ENCODE data around the gene EHD3.
A peak's percentile ranks its signal among the peaks of the same experiment; 100 is the strongest.

Gene EHD3

DNA sequence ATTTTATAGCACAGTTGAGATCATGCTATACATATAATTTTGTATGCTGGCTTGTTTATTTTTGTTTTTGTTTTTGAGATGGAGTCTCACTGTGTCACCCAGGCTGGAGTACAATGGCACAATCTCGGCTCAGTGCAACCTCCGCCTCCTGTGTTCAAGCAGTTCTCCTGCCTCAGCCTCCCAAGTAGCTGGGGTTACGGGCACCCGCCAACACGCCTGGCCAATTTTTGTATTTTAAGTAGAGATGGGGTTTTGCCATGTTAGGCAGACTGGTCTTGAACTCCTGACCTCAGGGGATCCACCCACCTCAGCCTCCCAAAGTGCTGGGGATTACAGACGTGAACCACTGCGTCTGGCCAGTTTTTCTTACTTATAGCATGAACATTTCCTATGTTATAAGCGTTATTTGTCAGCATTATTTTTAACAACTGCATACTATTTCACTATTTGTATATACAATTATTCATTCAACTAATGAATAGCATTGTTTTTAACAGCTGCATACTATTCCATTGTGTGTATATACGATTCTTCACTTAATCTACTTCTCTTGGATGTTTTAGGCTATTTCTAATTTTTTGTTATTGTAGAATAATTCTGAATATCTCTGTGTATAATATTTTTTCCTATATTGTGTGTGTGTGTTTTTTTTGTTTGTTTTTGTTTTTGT, 3.5 kb downstream of the EHD3 start:
- DNase-seq, result no peak

GRCh38 chr2:31238126-31238905, 4.4 kb downstream of the EHD3 start:
- no peak for DNase-seq

- no peak for DNase-seq
Measured at GRCh38 chr2:31238906-31239592, 5.1 kb downstream of the EHD3 start.

DNA sequence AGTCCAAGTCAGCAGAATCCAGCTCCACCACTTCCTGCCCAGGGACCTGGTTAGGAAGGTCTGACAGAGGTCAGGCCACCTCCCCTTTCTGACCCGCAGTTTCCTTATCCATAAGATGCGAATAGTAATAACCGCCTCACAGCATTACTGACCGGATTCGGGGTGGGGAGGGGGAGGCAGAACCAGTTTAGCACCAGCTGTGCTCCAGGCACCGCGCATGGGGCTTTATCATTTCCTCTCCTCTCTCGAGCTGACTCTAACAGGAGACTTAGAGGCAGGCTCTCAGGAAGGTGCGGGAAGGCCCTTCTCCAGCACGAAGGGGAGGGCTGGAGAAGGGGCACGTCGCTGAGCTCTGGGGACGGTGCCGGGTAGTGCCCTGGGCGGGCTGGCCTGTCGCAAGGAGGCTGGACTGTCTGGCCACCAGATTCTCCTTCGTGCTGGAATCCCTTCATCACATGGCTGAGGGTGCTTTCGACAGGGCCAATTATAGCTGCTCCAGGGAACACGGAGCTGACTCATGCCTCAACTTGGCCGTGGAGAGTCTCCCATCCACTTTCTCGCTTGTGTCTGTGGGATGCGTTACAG, 5.7 kb downstream of the EHD3 start:
- DNase-seq, result peak; percentile 46

DNA sequence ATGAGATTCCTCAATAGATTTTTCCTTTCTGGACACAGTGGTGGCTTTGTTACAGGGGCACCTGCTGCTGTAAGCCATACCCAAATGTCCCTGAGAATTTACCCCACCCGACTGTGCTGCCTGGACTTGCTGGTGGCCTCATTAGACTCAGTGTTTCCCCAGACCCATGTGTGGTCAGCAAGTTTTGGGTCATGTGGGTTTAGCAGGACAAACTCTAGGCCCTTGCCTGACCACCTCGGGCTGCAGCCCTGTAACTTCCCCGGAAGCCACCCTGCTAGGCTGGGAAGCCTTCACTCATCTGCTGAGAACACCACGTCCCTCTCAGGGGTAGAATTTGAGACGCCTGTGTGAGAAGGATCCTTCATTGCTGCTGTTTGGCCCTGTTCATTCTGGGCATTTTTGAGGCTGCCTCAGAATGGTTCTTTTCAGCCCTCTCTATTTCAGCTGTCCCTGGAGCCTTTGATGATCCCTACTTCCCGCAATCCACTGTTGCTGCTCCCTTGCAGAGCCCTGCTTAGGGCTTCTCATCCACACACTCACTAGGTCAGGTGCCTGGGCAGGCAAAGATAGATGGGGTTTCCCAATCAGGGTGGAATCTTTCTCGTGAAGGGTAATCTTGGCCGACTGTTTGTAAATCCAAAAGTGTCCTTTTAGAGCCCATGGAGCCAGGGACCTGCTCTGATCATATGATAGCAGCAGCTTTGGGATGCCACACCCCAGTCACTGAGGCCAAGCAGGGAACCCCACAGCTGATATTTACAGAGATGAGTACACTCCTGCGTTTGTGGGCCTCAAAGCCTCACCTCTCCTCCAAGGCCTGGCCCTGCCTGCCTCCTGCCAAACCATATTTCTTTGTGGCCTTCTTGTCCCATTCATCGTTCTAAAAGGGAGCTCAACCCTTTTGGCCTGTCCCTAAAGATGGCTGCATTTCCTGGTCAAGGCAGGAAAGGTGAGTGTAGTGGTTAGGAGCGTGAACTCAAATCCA, 6.7 kb downstream of the EHD3 start:
- DNase-seq, result no peak

DNA sequence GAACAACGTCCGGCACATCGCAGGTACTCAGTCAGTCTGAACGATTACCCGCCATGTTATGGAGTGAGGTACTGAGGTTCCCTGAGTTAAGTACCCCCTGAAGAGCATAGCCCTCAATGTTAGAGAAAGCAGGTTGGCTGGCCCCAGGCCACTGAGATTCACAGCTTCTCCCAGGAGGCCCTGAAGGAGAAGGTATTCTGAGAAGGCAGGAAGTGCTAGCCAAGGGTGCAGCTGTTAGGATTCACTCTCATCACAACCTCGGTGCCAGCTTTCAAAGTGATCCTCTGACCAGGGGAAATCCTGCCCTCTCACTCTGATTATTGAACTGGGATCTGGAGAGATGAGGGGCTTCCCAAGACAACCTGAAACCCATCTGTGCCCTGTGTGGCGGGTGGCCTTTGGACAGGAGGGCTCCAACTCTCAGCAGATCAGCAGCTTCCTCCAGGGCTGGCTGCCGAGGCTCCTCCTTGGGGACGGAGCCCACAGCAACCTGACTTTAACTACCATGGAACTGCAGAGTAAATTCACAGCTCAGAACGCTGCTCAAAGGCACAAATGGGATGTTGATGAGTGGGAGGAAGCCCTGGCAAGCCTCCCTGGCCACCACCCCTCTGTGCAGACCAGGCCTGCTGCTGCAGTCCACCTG, 7.8 kb downstream of the EHD3 start:
- DNase-seq, result no peak

- DNase-seq, result no peak
Measured at GRCh38 chr2:31243053-31243452, 9.1 kb downstream of the EHD3 start.

- DNase-seq, result no peak
Measured at GRCh38 chr2:31244101-31244500, 10.1 kb downstream of the EHD3 start.

- DNase-seq, result no peak
Measured at GRCh38 chr2:31246184-31246852, 12.4 kb downstream of the EHD3 start.

DNA sequence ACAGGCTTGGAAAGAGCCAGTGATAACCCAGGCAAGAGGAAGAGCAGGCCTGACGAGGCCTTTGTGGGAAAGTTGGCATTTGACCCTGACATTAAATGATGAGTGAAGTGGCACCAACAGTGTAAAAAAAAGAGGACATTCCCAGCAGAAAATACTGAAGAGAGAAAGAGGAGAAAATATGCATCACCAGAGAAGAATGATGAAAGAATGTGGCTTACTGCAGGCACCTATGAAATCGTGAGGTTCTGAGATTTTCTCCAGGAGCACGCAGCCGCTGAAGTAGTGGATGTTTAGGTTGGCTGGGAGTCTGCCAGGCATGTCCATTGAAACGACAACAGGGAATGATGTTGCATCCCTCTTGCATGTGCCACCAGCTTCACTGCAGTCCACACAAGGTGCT, 13.8 kb downstream of the EHD3 start:
- DNase-seq, result no peak

GRCh38 chr2:31248139-31248538, 14.2 kb downstream of the EHD3 start:
- no peak for DNase-seq

- DNase-seq, result no peak
Measured at GRCh38 chr2:31249009-31249690, 15.2 kb downstream of the EHD3 start.

GRCh38 chr2:31251018-31251417, 17.1 kb downstream of the EHD3 start:
- DNase-seq, result no peak

- no peak for DNase-seq
Measured at GRCh38 chr2:31251851-31252250, 17.9 kb downstream of the EHD3 start.

DNA sequence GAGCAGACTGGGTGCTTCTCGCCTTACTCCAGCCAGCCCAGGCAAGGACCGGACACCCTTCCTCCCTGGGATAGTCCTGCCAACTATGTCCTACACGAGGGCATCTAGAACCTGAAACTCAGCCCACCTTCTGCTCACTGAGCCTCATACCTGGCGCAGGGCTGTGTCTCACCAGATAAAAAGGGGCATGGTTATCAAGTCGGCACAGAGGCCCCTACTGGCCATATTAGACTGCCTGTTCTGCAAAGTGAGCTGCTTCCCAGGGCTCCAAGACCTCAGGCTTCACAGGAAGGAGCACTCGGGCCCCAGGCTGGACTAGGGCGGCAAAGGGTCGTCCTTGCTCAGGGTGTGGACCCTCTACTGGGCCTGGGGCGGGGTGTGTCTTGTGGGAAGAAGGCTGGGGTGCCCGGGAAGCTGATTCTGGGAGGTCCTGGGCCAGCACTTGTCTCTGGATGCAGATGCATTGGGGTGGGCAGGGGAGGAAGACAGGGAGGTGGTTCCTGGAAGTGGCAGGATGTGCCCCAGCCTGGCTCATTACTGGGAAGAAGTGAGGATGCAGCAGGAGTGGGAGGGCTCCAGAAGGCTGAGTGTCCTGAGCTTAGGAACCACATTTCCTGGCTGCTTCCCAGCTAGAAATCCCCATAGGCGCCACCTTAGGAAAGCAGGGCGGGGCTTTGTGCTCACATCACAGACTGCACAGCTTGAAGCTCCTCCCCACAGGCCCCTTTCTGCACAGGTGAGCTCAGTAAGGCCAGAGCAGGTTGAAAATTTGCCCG, 19.6 kb downstream of the EHD3 start:
- DNase-seq, result peak; percentile 72

DNA sequence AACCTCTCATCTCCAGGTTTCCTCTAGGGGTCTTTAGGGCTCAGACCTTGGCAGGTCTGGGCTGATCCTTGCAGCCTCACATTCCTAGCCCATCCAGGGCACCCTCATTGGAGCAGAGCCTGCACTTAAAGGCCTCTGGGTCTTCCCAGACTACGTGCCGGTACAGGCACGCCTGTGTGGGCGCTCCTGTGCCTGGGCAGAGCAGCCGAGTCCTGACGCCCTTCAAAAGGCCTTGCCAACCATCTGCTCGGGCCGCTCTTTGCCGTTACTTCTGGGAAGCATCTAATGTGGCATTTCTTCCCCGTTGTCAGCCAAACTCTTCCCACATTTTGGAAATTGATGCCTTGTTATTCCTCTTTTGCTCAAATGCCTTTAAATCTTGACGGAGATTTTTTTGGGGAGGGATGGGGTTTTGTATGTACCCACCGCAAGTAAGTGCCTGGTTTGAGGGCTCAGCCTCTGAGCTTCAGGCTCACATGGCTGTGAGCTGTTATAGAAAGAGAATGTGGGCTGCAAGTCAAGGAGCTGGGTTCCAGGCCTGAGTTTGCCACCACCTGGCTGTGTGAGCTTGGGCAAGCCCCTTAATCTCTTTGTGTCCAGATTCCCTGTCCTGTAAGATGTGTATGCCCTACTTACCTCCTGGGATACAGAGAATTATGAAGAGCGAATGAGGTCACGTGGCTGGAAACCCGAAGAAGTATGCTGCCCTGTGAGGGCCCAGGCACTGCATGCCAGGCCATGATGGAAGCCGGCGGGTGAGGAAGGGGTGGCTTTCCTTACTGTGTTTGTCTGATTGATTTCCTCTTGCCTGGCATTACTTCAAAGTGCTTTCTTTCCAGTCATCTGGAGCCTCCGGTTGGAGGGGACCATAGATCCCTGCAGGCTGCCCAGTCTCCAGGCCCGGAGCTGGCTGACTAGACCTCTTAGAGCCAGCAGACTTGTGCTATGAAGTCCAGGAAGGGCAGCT, 20.6 kb downstream of the EHD3 start:
- no peak for DNase-seq

- DNase-seq, result no peak
Measured at GRCh38 chr2:31255911-31256571, 22.1 kb downstream of the EHD3 start.
